Liver (tissue), 9 donors: ENCODE measurements around the gene SEC14L5. TPM values are rescaled to one million over a fixed set of nuclear protein-coding genes. Genes with fewer than 3 reads are reported as not detected.
"Not testable (repeated sequence)": the region's sequence is repeated elsewhere in the genome, so short reads cannot be mapped to it uniquely, and the experiment has no call there.

Experiments
- DNase-seq: peaks from one replicate; pipeline ENCODE4 v3.0.0-alpha.2; 2017; ENCODE audit warnings: low spot score
- H3K27ac ChIP-seq, 2 donors: one replicate each; pipeline ENCODE4 v1.7.0; 2013; ENCODE audit warnings: inconsistent platforms in 2 of 2, low read length in 2 of 2, control low read depth in 1 of 2, low read depth in 1 of 2, mild to moderate bottlenecking in 1 of 2
- H3K27me3 ChIP-seq, 4 donors: one replicate each; pipeline versions ENCODE4 v1.6.1 to v1.7.0; 2013; ENCODE audit warnings: low read length in 3 of 4, inconsistent platforms in 1 of 4, mild to moderate bottlenecking in 1 of 4, moderate library complexity in 1 of 4; ENCODE audit not compliant: control insufficient read depth in 4 of 4, insufficient read depth in 4 of 4
- H3K36me3 ChIP-seq, 4 donors: one replicate each; pipeline versions ENCODE4 v1.6.1 to v1.7.0; 2013; ENCODE audit warnings: low read length in 3 of 4, mild to moderate bottlenecking in 3 of 4, low read depth in 1 of 4, moderate library complexity in 1 of 4; ENCODE audit not compliant: control insufficient read depth in 4 of 4, insufficient read depth in 3 of 4
- H3K4me1 ChIP-seq, 4 donors: one replicate each; pipeline versions ENCODE4 v1.6.1 to v1.7.0; 2013; ENCODE audit warnings: low read length in 3 of 4, mild to moderate bottlenecking in 3 of 4, moderate library complexity in 1 of 4; ENCODE audit not compliant: control insufficient read depth in 4 of 4, insufficient read depth in 4 of 4
- H3K4me3 ChIP-seq, 3 donors: one replicate each; pipeline versions ENCODE4 v1.6.1 to v1.7.0; 2013; ENCODE audit warnings: low read length in 3 of 3, control low read depth in 1 of 3, low read depth in 1 of 3, mild to moderate bottlenecking in 1 of 3
- H3K9ac ChIP-seq, 2 donors: one replicate each; pipeline ENCODE4 v1.7.0; 2013; ENCODE audit warnings: low read length in 2 of 2, mild to moderate bottlenecking in 2 of 2, moderate library complexity in 2 of 2, control low read depth in 1 of 2, low read depth in 1 of 2
- H3K9me3 ChIP-seq, 4 donors: one replicate each; pipeline versions ENCODE4 v1.6.1 to v1.7.0; 2013; ENCODE audit warnings: low read length in 3 of 4; ENCODE audit not compliant: control insufficient read depth in 4 of 4
- EGR1 ChIP-seq, 2 donors: IDR thresholded peaks; 2 replicates each; pipeline ENCODE4 v1.6.1; 2016 to 2018; ENCODE audit warnings: antibody characterized with exemption in 2 of 2, low read depth in 2 of 2
- FOXA1 ChIP-seq: IDR thresholded peaks from 2 replicates; pipeline ENCODE4 v1.6.1; 2016; ENCODE audit warnings: antibody characterized with exemption
- GABPA ChIP-seq, 2 donors: IDR thresholded peaks in 1 of 2; conservative IDR thresholded peaks in 1 of 2; 2 replicates each; pipeline ENCODE4 v1.6.1; 2016; ENCODE audit warnings: antibody characterized with exemption in 2 of 2, mild to moderate bottlenecking in 1 of 2, moderate library complexity in 1 of 2
- HNF4A ChIP-seq, 2 donors: conservative IDR thresholded peaks; 2 replicates each; pipeline ENCODE4 v1.6.1; 2016; ENCODE audit warnings: antibody characterized with exemption in 2 of 2, mild to moderate bottlenecking in 2 of 2
- HNF4G ChIP-seq: IDR thresholded peaks from 2 replicates; pipeline ENCODE4 v1.6.1; 2016; ENCODE audit warnings: antibody characterized with exemption
- JUND ChIP-seq, 2 donors: IDR thresholded peaks; 2 replicates each; pipeline ENCODE4 v1.6.1; 2016; ENCODE audit warnings: antibody characterized with exemption in 2 of 2
- NR2F2 ChIP-seq: IDR thresholded peaks from 2 replicates; pipeline ENCODE4 v1.6.1; 2016; ENCODE audit warnings: antibody characterized with exemption
- RAD21 ChIP-seq, 2 donors: IDR thresholded peaks; 2 replicates each; pipeline ENCODE4 v1.6.1; 2016; ENCODE audit warnings: antibody characterized with exemption in 2 of 2, mild to moderate bottlenecking in 2 of 2
- RXRA ChIP-seq, 2 donors: IDR thresholded peaks; 2 replicates each; pipeline ENCODE4 v1.6.1; 2017 to 2018; ENCODE audit warnings: antibody characterized with exemption in 2 of 2, mild to moderate bottlenecking in 1 of 2
- SP1 ChIP-seq: IDR thresholded peaks from 2 replicates; pipeline ENCODE4 v1.6.1; 2018; ENCODE audit warnings: antibody characterized with exemption, mild to moderate bottlenecking
- YY1 ChIP-seq: IDR thresholded peaks from 2 replicates; pipeline ENCODE4 v1.6.1; 2016; ENCODE audit warnings: antibody characterized with exemption, mild to moderate bottlenecking
- WGBS: extraction: QIAGEN DNeasy Blood & Tissue Kit; methylation state at CpG from one replicate; pipeline ENCODE4 v1.1.7; 2013; 5-methylcytosine and 5-hydroxymethylcytosine counted together
- polyA plus RNA-seq, 2 donors: library from polyadenylated mRNA; stranded (reverse) in 1 of 2; unstranded in 1 of 2; fragments of 200-250 nt in 1 of 2; fragments of >200 nt in 1 of 2; fragmentation: Nextera tagmentation in 1 of 2; extraction: Ambion mirVana in 1 of 2; gene quantifications; one replicate each; pipeline versions ENCODE4 v1.2.1 to v1.2.3, GENCODE V29; 2013 to 2015
- total RNA-seq, 2 donors: library from RNA; depleted of rRNA; stranded (reverse); fragments of >200 nt; gene quantifications; one replicate each; pipeline ENCODE4 v1.2.3, GENCODE V29; 2014
- TF ChIP-seq, protein P1 (sequence below): IDR thresholded peaks from 2 replicates; pipeline ENCODE4 v1.6.1; 2016; ENCODE audit warnings: antibody characterized with exemption
- TF ChIP-seq, protein P2 (sequence below): fragments of 150-350 bp; IDR thresholded peaks from 2 replicates; pipeline ENCODE4 v1.5.1; 2017; ENCODE audit warnings: improper control_type of control experiment, low read depth, low read length; ENCODE audit not compliant: missing input control
- donor health status: healthy.
- donor health status: healthy.
- donor health status: healthy.
- donor health status: healthy.
- donor health status: healthy.

Gene SEC14L5
- total and polyA plus RNA-seq, 4 donors: 0.03 to 0.65 (median 0.12) TPM

DNA sequence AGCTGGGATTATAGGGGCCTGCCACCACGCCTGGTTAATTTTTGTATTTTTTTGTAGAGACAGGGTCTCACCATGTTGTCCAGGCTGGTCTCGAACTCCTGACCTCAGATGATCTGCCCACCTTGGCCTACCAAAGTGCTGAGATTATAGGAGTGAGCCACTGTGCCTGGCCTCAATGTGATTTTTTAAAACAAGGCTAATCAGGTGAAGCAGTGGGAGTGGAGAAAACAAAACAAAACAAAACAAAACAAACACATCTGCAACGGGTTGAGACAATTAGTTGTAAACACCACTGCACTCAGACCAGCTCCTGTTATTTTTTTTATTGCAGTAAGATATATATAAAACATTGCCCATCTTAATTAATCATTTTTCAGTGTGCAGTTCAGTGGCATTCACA, 6.5 kb upstream of the SEC14L5 start:
- not testable (repeated sequence) for H3K27me3 ChIP-seq, DNase-seq, H3K4me1 ChIP-seq, H3K9me3 ChIP-seq, H3K4me3 ChIP-seq, H3K9ac ChIP-seq, H3K36me3 ChIP-seq, H3K27ac ChIP-seq
- 73% methylated on average over 3 of the region's 3 CpGs for WGBS

DNA sequence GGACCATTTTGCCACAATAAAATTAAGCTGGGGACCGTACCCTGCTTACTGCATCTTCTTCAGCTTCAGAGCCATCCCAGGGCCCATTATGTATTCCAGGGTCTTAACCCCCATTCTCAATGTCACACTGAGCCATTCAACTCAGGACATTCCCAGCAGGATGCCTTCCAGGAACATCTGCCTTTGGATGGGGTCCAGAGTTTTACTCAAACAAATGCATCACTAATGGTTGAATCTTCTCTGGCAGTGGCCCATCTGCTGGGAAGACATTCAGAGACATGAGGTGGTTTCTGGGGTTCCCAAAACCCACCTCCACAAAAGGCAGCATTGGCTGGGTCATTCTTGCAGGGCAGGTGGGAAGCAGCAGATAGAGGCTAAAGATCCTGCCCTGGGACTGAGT, 3.4 kb upstream of the SEC14L5 start:
- H3K9me3 ChIP-seq: no peaks in the 10 kb centered on the region
- no peak overlapping the region for H3K27ac ChIP-seq
- H3K4me3 ChIP-seq: no peak overlapping the region
- WGBS: 96% methylated on average over 1 of the region's 1 CpG
- no peaks in the 10 kb centered on the region for H3K36me3 ChIP-seq
- H3K4me1 ChIP-seq: peaks cover 0 to 24% (median 16%) of the 10 kb centered on the region in 4 donors
- H3K27me3 ChIP-seq: no peaks in the 10 kb centered on the region
- H3K9ac ChIP-seq: no peak overlapping the region
- TF ChIP-seq FOXA1: no peak
- no peak for TF ChIP-seq JUND (IDR thresholded peaks at IDR 0.05)
- no peak for TF ChIP-seq GABPA (IDR thresholded peaks at IDR 0.05 in 1 of 2, conservative IDR thresholded peaks at IDR 0.05 in 1 of 2)
- TF ChIP-seq, protein P1, sequence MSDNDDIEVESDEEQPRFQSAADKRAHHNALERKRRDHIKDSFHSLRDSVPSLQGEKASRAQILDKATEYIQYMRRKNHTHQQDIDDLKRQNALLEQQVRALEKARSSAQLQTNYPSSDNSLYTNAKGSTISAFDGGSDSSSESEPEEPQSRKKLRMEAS: no peak
- TF ChIP-seq SP1: no peak
- no peak for TF ChIP-seq HNF4A (conservative IDR thresholded peaks at IDR 0.05)
- TF ChIP-seq RXRA (IDR thresholded peaks at IDR 0.05): no peak
- no peak for TF ChIP-seq RAD21 (IDR thresholded peaks at IDR 0.05)
- TF ChIP-seq, protein P2, sequence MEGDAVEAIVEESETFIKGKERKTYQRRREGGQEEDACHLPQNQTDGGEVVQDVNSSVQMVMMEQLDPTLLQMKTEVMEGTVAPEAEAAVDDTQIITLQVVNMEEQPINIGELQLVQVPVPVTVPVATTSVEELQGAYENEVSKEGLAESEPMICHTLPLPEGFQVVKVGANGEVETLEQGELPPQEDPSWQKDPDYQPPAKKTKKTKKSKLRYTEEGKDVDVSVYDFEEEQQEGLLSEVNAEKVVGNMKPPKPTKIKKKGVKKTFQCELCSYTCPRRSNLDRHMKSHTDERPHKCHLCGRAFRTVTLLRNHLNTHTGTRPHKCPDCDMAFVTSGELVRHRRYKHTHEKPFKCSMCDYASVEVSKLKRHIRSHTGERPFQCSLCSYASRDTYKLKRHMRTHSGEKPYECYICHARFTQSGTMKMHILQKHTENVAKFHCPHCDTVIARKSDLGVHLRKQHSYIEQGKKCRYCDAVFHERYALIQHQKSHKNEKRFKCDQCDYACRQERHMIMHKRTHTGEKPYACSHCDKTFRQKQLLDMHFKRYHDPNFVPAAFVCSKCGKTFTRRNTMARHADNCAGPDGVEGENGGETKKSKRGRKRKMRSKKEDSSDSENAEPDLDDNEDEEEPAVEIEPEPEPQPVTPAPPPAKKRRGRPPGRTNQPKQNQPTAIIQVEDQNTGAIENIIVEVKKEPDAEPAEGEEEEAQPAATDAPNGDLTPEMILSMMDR: no peak
- no peak for TF ChIP-seq YY1
- no peak for TF ChIP-seq EGR1 (IDR thresholded peaks at IDR 0.05; ENCODE audit: low read depth in 2 of 2)
- no peak for TF ChIP-seq HNF4G
- TF ChIP-seq NR2F2: no peak
- DNase-seq: no peak

DNA sequence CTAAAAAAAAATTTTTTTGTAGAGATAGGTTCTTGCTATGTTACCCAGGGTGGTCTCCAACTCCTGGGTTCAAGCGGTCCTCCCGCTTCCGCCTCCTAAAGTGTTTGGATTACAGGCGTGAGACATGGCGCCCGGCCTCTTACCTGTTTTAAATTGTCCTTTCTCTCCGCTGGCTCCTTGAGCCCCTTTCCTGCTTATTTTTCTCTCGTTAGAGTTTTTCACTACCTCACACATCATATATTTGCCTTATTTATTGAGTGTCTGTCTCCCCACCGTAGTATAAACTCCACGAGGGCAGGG, 760 bp upstream of the SEC14L5 start:
- no peaks in the 10 kb centered on the region for H3K9me3 ChIP-seq
- TF ChIP-seq, protein P1: no peak
- no peaks in the 10 kb centered on the region for H3K36me3 ChIP-seq
- 7% methylated on average over 10 of the region's 10 CpGs for WGBS
- H3K4me1 ChIP-seq: peaks cover 0 to 24% (median 16%) of the 10 kb centered on the region in 4 donors
- no peak for DNase-seq
- H3K4me3 ChIP-seq: peak overlapping the region; percentile 49 to 68 (median 53)
- H3K9ac ChIP-seq: peak overlapping the region in 1 of 2 donors; percentile 58
- H3K27ac ChIP-seq: peak overlapping the region; percentile 77 to 85
- H3K27me3 ChIP-seq: no peaks in the 10 kb centered on the region
